Activated T-helper 1 cell treated with anti-CD3 and anti-CD28 coated beads, Interleukin-12 subunit alpha, Interleukin-12 subunit beta, Interleukin-2, Interleukin-4 antibody, amounts not matched to agents 30 ng/mL and 10 ng/mL and 1 ng/mL, durations not matched to agents 14 hours and 24 hours and 36 hours (primary cell): Measurements from ENCODE around the gene IGSF8. TPM values are rescaled to one million over a fixed set of nuclear protein-coding genes. Genes with fewer than 3 reads are reported as not detected.
"Not testable (repeated sequence)": the region's sequence is repeated elsewhere in the genome, so short reads cannot be mapped to it uniquely, and the experiment has no call there.

Experiments
- DNase-seq: peaks from one replicate; pipeline ENCODE4 v3.0.0; 2021; ENCODE audit warnings: low spot score
- H3K27ac Mint-ChIP-seq: one replicate; pipeline ENCODE4 v1.8.0; 2021; ENCODE audit warnings: mild to moderate bottlenecking, mixed read lengths
- H3K27me3 Mint-ChIP-seq: one replicate; pipeline ENCODE4 v1.8.0; 2022; ENCODE audit warnings: mild to moderate bottlenecking, moderate library complexity, mixed read lengths; ENCODE audit not compliant: insufficient read depth
- H3K36me3 Mint-ChIP-seq: one replicate; pipeline ENCODE4 v1.8.0; 2021; ENCODE audit warnings: low read depth, mixed read lengths
- H3K4me1 Mint-ChIP-seq: one replicate; pipeline ENCODE4 v1.8.0; 2021; ENCODE audit warnings: low read depth, mixed read lengths
- H3K4me3 Mint-ChIP-seq: one replicate; pipeline ENCODE4 v1.8.0; 2021; ENCODE audit warnings: mild to moderate bottlenecking, moderate library complexity, mixed read lengths
- H3K9me3 Mint-ChIP-seq: one replicate; pipeline ENCODE4 v1.8.0; 2021; ENCODE audit warnings: mixed read lengths
- intact Hi-C: fragments of 100-400 bp; cut with micrococcal nuclease; formaldehyde crosslinking; loops from one replicate; pipeline ENCODE4 v1.15.1; 2024
- total RNA-seq: library from RNA; stranded (reverse); gene quantifications from 2 replicates; pipeline ENCODE4 v1.2.3, GENCODE V29; 2022

Gene IGSF8
- total RNA-seq, 1 donor from 2014 or later = 25.5 TPM

- intact Hi-C loops = no loop called here
- no peak for DNase-seq
- Mint-ChIP-seq H3K27me3 (peaks cover 25% of the 10 kb centered on the region), H3K27ac (no peak overlapping the region), H3K9me3 (no peaks in the 10 kb centered on the region), H3K4me1 (no peaks in the 10 kb centered on the region), H3K36me3 (no peaks in the 10 kb centered on the region), H3K4me3 (no peak overlapping the region)
Observed at GRCh38 chr1:160058087-160058486, 40.3 kb downstream of the IGSF8 start.

- Mint-ChIP-seq H3K9me3 (no peaks in the 10 kb centered on the region), H3K27me3 (peaks cover 31% of the 10 kb centered on the region), H3K36me3 (no peaks in the 10 kb centered on the region), H3K4me3 (no peak overlapping the region), H3K27ac (no peak overlapping the region), H3K4me1 (no peaks in the 10 kb centered on the region)
- intact Hi-C loops = no loop called here
- DNase-seq = no peak
Observed at GRCh38 chr1:160056648-160057169, 41.7 kb downstream of the IGSF8 start.

DNA sequence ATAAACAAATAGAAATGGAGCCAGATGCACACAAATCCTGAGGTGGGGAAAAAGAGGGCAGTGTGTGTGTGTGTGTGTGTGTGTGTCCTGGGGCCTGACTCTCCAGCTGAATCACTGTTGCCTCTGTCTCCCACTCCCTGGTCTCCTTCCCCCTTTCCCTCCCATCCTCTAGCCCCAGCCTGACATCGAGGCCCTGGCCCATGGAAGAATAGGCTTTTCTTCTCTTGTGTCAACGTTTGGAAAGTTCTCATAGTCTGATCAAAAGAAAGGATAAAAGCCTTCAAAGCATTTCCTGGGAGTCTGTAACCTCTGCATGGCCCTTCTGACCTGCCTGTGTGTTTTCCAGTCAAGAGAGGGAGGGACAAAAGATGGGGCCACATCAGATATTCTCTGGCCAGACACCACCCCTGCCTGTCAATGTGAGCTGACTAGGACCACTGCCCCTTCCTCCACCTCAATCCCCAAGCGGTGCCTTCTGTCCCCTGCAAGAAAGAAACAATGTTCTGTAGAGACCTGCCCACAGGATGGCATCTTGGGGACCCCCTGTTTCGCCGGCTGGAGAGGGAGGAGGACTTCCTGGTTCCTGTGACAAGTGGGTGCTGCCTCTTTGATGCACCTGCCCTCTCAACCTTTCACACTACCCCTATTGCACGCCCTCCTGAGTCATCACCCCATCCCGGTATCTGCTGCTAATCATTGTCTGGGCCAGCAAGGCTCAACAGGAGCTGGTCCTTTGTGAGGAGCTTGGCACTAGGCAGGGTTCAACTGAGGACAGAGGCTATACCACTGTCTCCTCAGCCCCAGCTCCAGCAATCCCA is 44.7 kb downstream of the IGSF8 start:
- intact Hi-C loops = no loop called here
- Mint-ChIP-seq H3K36me3 (no peaks in the 10 kb centered on the region), H3K4me3 (no peak overlapping the region), H3K9me3 (no peaks in the 10 kb centered on the region), H3K27ac (no peak overlapping the region), H3K27me3 (peaks cover 20% of the 10 kb centered on the region), H3K4me1 (no peaks in the 10 kb centered on the region)
- no peak for DNase-seq

- H3K36me3 Mint-ChIP-seq = no peaks in the 10 kb centered on the region
- H3K4me3 Mint-ChIP-seq = no peak overlapping the region
- H3K27me3 Mint-ChIP-seq = peaks cover 20% of the 10 kb centered on the region
- no peaks in the 10 kb centered on the region for H3K9me3 Mint-ChIP-seq
- DNase-seq = no peak
- peaks cover 1% of the 10 kb centered on the region for H3K4me1 Mint-ChIP-seq
- intact Hi-C loops = no loop called here
- no peak overlapping the region for H3K27ac Mint-ChIP-seq
Observed at GRCh38 chr1:160052936-160053335, 45.5 kb downstream of the IGSF8 start.

GRCh38 chr1:160050619-160051018 is 47.8 kb downstream of the IGSF8 start:
- intact Hi-C loops = no loop called here

DNA sequence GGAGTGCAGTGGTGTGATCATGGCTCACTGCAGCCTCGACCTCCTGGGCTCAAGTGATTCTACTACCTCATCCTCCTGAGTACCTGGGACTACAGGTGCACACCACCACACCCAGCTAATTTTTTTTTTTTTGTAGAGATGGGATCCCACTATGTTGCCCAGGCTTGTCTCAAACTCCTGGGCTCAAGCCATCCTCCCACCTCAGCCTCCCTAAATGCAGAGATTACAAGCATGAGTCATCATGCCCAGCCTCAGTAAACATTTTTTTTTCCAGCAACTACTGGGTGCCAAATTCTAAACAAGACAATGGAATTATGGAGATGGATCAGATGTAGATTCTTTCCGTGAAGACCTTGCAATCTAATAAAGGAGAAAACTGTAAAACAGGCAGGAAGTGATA is 48.2 kb downstream of the IGSF8 start:
- Mint-ChIP-seq H3K27me3 (peaks cover 22% of the 10 kb centered on the region), H3K4me1 (peaks cover 16% of the 10 kb centered on the region)
- H3K36me3 Mint-ChIP-seq, H3K27ac Mint-ChIP-seq, H3K4me3 Mint-ChIP-seq, H3K9me3 Mint-ChIP-seq, intact Hi-C loops, DNase-seq: not testable (repeated sequence)

More at GRCh38 chr1:160050619-160051018, 47.8 kb downstream of the IGSF8 start:
- H3K36me3 Mint-ChIP-seq = no peaks in the 10 kb centered on the region
- no peaks in the 10 kb centered on the region for H3K9me3 Mint-ChIP-seq
- H3K27ac Mint-ChIP-seq = no peak overlapping the region
- no peak overlapping the region for H3K4me3 Mint-ChIP-seq
- peaks cover 16% of the 10 kb centered on the region for H3K4me1 Mint-ChIP-seq
- H3K27me3 Mint-ChIP-seq = peaks cover 17% of the 10 kb centered on the region
- no peak for DNase-seq

DNA sequence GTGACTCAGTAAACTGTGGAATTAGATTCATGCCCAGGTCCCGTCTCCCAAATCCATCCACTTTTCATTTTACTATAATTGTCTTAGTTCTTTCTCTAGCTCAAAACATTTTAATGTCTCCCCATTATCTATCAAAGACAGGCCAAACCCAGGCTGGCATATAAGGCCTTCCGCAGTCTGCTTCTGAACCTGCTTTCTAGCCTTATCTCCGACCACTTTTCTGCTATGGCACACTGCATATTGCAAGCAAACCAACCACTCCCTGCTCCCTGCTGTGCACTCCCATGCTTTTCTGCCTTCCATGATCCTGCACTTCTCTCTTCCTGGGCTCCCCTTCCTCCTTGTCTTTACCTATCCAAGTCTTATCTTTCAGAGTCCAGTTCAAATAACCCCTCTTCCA is 49.3 kb downstream of the IGSF8 start:
- Mint-ChIP-seq H3K27me3 (peaks cover 24% of the 10 kb centered on the region), H3K4me1 (peaks cover 16% of the 10 kb centered on the region), H3K9me3 (no peaks in the 10 kb centered on the region), H3K36me3 (no peaks in the 10 kb centered on the region), H3K4me3 (no peak overlapping the region), H3K27ac (no peak overlapping the region)
- intact Hi-C loops = no loop called here
- no peak for DNase-seq

- Mint-ChIP-seq H3K36me3 (no peaks in the 10 kb centered on the region), H3K4me3 (no peak overlapping the region), H3K27ac (no peak overlapping the region), H3K9me3 (no peaks in the 10 kb centered on the region), H3K27me3 (peaks cover 21% of the 10 kb centered on the region), H3K4me1 (peaks cover 16% of the 10 kb centered on the region)
- DNase-seq = no peak
- intact Hi-C loops = no loop called here
Observed at GRCh38 chr1:160048335-160048734, 50.1 kb downstream of the IGSF8 start.

GRCh38 chr1:160047111-160047991 is 51.1 kb downstream of the IGSF8 start:
- peaks cover 18% of the 10 kb centered on the region for H3K27me3 Mint-ChIP-seq
- H3K4me1 Mint-ChIP-seq = peaks cover 16% of the 10 kb centered on the region
- peak overlapping the region; percentile 6 for H3K27ac Mint-ChIP-seq
- H3K4me3 Mint-ChIP-seq = peak overlapping the region; percentile 55
- intact Hi-C loops = loop anchor here (2.0 kb wide), 1 partner anchor 15 kb away; no protein-coding TSS in a partner anchor
- no peak for DNase-seq
- no peaks in the 10 kb centered on the region for H3K9me3 Mint-ChIP-seq
- H3K36me3 Mint-ChIP-seq = no peaks in the 10 kb centered on the region

DNA sequence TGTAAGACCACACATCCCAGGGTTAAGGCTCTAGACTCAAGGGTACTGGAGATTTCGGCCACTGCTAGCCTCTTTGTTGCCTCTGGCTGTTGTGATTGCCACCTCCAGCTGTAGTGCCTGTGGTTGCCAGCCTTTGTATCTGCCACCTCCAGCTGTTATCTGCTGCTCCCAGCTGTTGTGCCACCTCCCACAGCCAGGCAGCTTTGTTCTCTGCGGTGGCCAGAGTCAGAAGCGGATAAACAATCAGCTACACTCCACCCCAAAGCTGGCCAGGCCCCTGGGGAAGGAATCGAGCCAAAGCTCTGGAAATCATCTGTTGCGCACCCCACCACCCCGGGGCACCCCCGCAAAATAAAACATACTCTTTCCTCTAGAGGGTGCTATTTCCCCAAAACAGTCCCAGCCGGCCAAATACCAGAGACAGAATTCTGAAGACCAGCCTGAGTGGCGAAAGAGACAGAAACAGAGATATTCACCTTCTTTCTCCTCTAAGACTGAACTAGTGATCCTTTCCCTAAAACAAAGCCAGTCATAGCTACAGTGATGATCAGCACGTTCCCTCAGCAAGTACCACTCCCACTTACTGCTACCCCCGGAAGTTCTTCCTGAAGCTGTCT is 51.8 kb downstream of the IGSF8 start:
- no peaks in the 10 kb centered on the region for H3K36me3 Mint-ChIP-seq

GRCh38 chr1:160045653-160046052 is 52.8 kb downstream of the IGSF8 start:
- no peak overlapping the region for H3K4me3 Mint-ChIP-seq
- intact Hi-C loops = loop anchor here (1.0 to 2.0 kb wide), 3 partner anchors 13 to 39 kb away; no protein-coding TSS in a partner anchor
- peaks cover 16% of the 10 kb centered on the region for H3K4me1 Mint-ChIP-seq
- H3K27ac Mint-ChIP-seq = no peak overlapping the region
- no peaks in the 10 kb centered on the region for H3K9me3 Mint-ChIP-seq
- peaks cover 15% of the 10 kb centered on the region for H3K27me3 Mint-ChIP-seq
- DNase-seq = no peak
- no peaks in the 10 kb centered on the region for H3K36me3 Mint-ChIP-seq

More for the DNA sequence above, 51.8 kb downstream of the IGSF8 start:
- no peak overlapping the region for H3K27ac Mint-ChIP-seq
- H3K4me3 Mint-ChIP-seq = peak overlapping the region; percentile 55
- H3K9me3 Mint-ChIP-seq = no peaks in the 10 kb centered on the region
- intact Hi-C loops = loop anchor here (1.0 to 2.0 kb wide), 3 partner anchors 14 to 38 kb away; no protein-coding TSS in a partner anchor
- peaks cover 16% of the 10 kb centered on the region for H3K4me1 Mint-ChIP-seq
- DNase-seq = peak; percentile 22
- H3K27me3 Mint-ChIP-seq = peaks cover 16% of the 10 kb centered on the region

DNA sequence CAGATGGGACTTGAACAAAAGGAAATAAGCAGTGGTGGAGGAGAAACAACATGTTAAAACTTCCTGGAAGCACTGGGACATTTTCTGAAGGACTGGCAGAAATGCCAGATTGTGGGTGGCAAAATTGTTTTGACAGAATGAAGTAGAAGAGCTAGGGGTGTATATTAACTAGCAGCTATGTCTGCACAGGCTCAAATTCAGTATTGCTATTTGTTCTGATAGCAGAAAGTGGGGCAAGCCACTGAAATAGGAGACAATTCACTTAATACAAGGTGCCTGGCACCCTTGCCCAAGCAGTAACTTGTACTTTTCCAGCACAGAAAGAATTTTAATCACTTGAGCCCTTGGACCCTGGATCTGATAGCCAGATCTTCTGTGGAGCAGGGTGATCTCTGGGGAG is 54.9 kb downstream of the IGSF8 start:
- Mint-ChIP-seq H3K9me3 (no peaks in the 10 kb centered on the region), H3K27ac (no peak overlapping the region), H3K4me3 (no peak overlapping the region), H3K36me3 (no peaks in the 10 kb centered on the region), H3K4me1 (peaks cover 16% of the 10 kb centered on the region), H3K27me3 (peaks cover 15% of the 10 kb centered on the region)
- intact Hi-C loops = no loop called here
- no peak for DNase-seq
